Right atrium auricular region (tissue), 2 donors: ENCODE data around the gene COG3. TPM values are rescaled to one million over a fixed set of nuclear protein-coding genes. Genes with fewer than 3 reads are reported as not detected.

Experiments
- DNase-seq: peaks from one replicate; pipeline ENCODE4 v3.0.0-alpha.2; 2019; ENCODE audit warnings: low spot score
- H3K27ac ChIP-seq, 2 donors: fragments of 200-600 bp; sonication (generic); 1 replicate in 1 of 2; 2 replicates in 1 of 2; pipeline ENCODE4 v1.5.1; 2016 to 2019
- H3K27me3 ChIP-seq, 2 donors: fragments of 200-600 bp; sonication (generic); one replicate each; pipeline versions ENCODE4 v1.5.1 to v1.6.0; 2017 to 2019
- H3K36me3 ChIP-seq: fragments of 200-600 bp; sonication (generic); one replicate; pipeline ENCODE4 v1.5.1; 2016
- H3K4me1 ChIP-seq, 2 donors: fragments of 200-600 bp; sonication (generic); one replicate each; pipeline versions ENCODE4 v1.5.1 to v1.6.0; 2017 to 2019
- H3K4me3 ChIP-seq, 2 donors: fragments of 200-600 bp; sonication (generic); 1 replicate in 1 of 2; 2 replicates in 1 of 2; pipeline ENCODE4 v1.5.1; 2017 to 2019; ENCODE audit warnings: mild to moderate bottlenecking in 1 of 2, moderate library complexity in 1 of 2
- H3K9me3 ChIP-seq, 2 donors: fragments of 200-600 bp; sonication (generic); one replicate each; pipeline ENCODE4 v1.5.1; 2019
- CTCF ChIP-seq, 2 donors: fragments of 200-600 bp; sonication (generic); IDR thresholded peaks; one replicate each; pipeline ENCODE4 v1.5.1; 2019; ENCODE audit warnings: antibody characterized with exemption in 2 of 2
- total RNA-seq, 2 donors: library from RNA; depleted of rRNA; stranded (reverse); fragments of >200 nt; gene quantifications; one replicate each; pipeline ENCODE4 v1.1.0, GENCODE V29; 2016

The COG3 gene
- total RNA-seq, 2 donors from 2014 or later = 15.7 to 20.3 TPM

DNA sequence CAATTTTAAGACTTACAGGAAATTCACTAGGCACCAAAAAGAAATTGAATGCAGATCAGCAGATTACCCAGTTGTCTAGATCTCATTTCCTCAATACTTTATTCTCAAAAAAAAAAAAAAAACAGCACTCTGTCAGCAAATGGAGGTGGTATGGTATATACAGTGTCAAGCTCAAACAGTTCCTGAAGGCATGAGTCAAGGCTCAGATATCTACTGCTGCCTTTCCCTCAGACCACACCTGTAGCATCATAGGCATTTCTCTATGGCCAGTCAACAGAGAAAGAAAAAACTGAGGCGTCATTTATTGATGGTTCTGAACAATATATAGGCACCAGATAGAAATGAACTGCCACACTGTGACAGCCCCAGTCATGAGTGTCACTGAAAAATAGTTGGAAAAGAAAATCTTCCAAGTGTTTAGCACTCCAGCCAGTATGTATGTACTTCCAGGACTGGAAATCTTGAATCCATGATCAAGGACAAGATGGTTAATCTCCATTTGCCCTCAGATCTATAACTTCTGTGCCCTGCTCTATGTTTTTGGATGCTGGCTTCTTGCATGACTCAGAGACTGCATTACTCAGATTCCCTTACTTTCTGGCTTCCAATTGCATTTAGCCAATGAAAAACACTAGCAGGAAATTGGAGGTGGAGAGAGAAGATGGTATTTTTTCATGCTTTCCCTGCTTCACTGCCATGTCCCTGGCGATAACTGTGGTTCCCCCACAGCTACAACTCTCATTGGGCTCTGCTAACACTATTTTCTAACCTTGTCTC, 8.4 kb upstream of the COG3 start:
- Histone ChIP-seq H3K9me3 (no peaks in the 10 kb centered on the region), H3K36me3 (no peaks in the 10 kb centered on the region), H3K4me3 (no peak overlapping the region), H3K27me3 (no peaks in the 10 kb centered on the region), H3K27ac (no peak overlapping the region), H3K4me1 (no peaks in the 10 kb centered on the region)
- TF ChIP-seq CTCF (IDR thresholded peaks at IDR 0.05) = no peak
- no peak for DNase-seq

- no peak for DNase-seq
- Histone ChIP-seq H3K9me3 (no peaks in the 10 kb centered on the region), H3K4me1 (peaks cover 0 to 42% of the 10 kb centered on the region in 2 donors), H3K36me3 (no peaks in the 10 kb centered on the region), H3K27me3 (no peaks in the 10 kb centered on the region), H3K4me3 (peak overlapping the region; percentile 87 to 97), H3K27ac (peak overlapping the region; percentile 91 to 97)
- TF ChIP-seq CTCF (IDR thresholded peaks at IDR 0.05) = no peak
Measured at GRCh38 chr13:45464141-45464686, 525 bp upstream of the COG3 start.

- Histone ChIP-seq H3K9me3 (no peaks in the 10 kb centered on the region), H3K27me3 (no peaks in the 10 kb centered on the region), H3K27ac (peak overlapping the region in 1 of 2 donors; percentile 3), H3K4me3 (no peak overlapping the region), H3K36me3 (no peaks in the 10 kb centered on the region), H3K4me1 (peaks cover 0 to 44% of the 10 kb centered on the region in 2 donors)
- DNase-seq = no peak
- TF ChIP-seq CTCF (IDR thresholded peaks at IDR 0.05) = no peak
Measured at GRCh38 chr13:45466359-45466758, 1.6 kb downstream of the COG3 start.

DNA sequence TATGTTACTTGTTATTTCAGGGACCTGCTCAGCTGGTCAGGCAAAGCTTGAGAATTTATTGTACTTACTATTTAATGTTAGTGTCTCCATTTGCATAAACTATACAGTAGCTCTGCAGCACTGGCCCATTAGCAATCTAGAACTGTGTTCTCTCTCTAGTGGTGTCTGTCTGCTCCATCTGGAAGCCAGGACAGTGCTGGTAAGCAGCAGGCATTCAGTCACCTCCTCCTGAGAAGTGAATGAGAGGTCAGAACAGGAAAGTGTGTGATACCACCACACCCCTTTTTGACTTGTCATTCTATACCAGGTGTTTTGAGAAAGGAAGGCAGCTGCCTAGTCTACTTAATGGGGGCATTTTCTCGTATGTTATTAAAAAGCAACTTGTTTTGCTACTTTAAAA, 3.9 kb downstream of the COG3 start:
- H3K4me3 ChIP-seq = no peak overlapping the region
- no peak overlapping the region for H3K27ac ChIP-seq
- no peaks in the 10 kb centered on the region for H3K27me3 ChIP-seq
- no peak for DNase-seq
- TF ChIP-seq CTCF (IDR thresholded peaks at IDR 0.05) = no peak
- no peaks in the 10 kb centered on the region for H3K9me3 ChIP-seq
- no peaks in the 10 kb centered on the region for H3K36me3 ChIP-seq
- peaks cover 0 to 44% of the 10 kb centered on the region in 2 donors for H3K4me1 ChIP-seq

DNA sequence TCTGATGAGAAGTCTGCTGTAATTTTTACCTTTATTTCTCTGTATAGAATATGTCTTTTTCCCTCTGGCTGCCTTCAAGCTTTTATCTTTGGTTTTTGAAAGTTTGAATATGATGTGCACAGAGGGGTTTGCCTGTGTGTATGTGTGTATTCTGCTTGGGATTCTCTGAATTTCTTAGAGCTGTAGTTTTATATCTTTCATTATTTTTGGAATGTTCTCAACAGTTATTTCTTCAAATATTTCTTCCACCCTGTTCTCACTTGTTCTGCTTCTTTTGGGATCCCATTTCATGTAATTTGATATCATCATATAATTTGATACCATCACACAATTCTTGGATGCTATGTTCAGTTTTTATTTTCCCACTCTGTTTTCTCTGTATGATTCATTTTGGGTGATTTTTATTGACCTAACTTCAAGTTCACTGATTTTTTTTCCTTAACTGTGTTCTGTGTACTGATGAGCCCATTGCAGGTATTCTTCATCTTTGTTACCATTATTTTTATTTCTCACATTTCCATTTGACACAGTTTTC, 7.5 kb downstream of the COG3 start:
- H3K27me3 ChIP-seq = no peaks in the 10 kb centered on the region
- peaks cover 0 to 25% of the 10 kb centered on the region in 2 donors for H3K4me1 ChIP-seq
- H3K9me3 ChIP-seq = no peaks in the 10 kb centered on the region
- H3K27ac ChIP-seq = no peak overlapping the region
- TF ChIP-seq CTCF (IDR thresholded peaks at IDR 0.05) = no peak
- DNase-seq = no peak
- H3K36me3 ChIP-seq = no peaks in the 10 kb centered on the region
- H3K4me3 ChIP-seq = no peak overlapping the region
